Measurements from ENCODE around the gene KLF1. TPM values are rescaled to one million over a fixed set of nuclear protein-coding genes. Genes with fewer than 3 reads are reported as not detected.
A peak's percentile ranks its signal among the peaks of the same experiment; 100 is the strongest.

Gene KLF1
- total and polyA plus RNA-seq, 2 of the 13 experiments (the other 11 are each of a cell fraction or from before 2014, with no cell fraction given), result not detected

- TF ChIP-seq HNF1A (IDR thresholded peaks at IDR 0.05; ENCODE audit: low read depth) (no peak), HNF1A (CRISPR knock-in tag; IDR thresholded peaks at IDR 0.05; ENCODE audit: borderline replicate concordance) (no peak), YEATS4 (CRISPR knock-in tag; IDR thresholded peaks at IDR 0.05; ENCODE audit: borderline replicate concordance) (no peak), GTF2F1 (IDR thresholded peaks at IDR 0.05; ENCODE audit: low read length) (no peak), SIN3B (IDR thresholded peaks at IDR 0.05; ENCODE audit: low read length) (no peak), MYC (CRISPR knock-in tag; IDR thresholded peaks at IDR 0.05; ENCODE audit: borderline replicate concordance) (peak; percentile 50; the same call in 1 of the 2 replicates), REXO4 (CRISPR knock-in tag; IDR thresholded peaks at IDR 0.05; ENCODE audit: borderline replicate concordance) (no peak), MAFG (CRISPR knock-in tag; IDR thresholded peaks at IDR 0.05) (no peak), MAZ (IDR thresholded peaks at IDR 0.05; ENCODE audit: borderline replicate concordance, low read depth, low read length) (no peak), MAZ (CRISPR knock-in tag; IDR thresholded peaks at IDR 0.05; ENCODE audit: low read depth) (no peak), ZNF34 (CRISPR knock-in tag; IDR thresholded peaks at IDR 0.05; ENCODE audit: borderline replicate concordance) (no peak), KDM5A (IDR thresholded peaks at IDR 0.05; ENCODE audit: borderline replicate concordance, low read length) (no peak), ZNF512B (CRISPR knock-in tag; IDR thresholded peaks at IDR 0.05; ENCODE audit: borderline replicate concordance) (no peak), ZNF501 (CRISPR knock-in tag; IDR thresholded peaks at IDR 0.05) (peak; percentile 79), MBNL3 (CRISPR knock-in tag; conservative IDR thresholded peaks at IDR 0.05) (no peak), ZNF777 (CRISPR knock-in tag; IDR thresholded peaks at IDR 0.05) (peak; percentile 83), ZIK1 (CRISPR knock-in tag; IDR thresholded peaks at IDR 0.05; ENCODE audit: borderline replicate concordance, low read depth) (no peak), ONECUT2 (CRISPR knock-in tag; IDR thresholded peaks at IDR 0.05) (no peak), CBX2 (IDR thresholded peaks at IDR 0.05; ENCODE audit: low read depth, low read length) (no peak), CBX2 (CRISPR knock-in tag; IDR thresholded peaks at IDR 0.05; ENCODE audit: low read depth) (no peak), SMAD9 (CRISPR knock-in tag; IDR thresholded peaks at IDR 0.05) (no peak)
- TF ChIP-seq, protein P1, sequence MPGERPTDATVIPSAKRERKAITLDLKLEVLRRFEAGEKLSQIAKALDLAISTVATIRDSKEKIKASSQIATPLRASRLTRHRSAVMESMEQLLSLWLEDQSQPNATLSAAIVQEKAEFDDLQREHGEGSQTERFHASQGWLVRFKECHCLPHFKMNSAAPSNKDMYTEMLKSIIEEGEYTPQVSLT (CRISPR knock-in tag; IDR thresholded peaks at IDR 0.05; ENCODE audit: borderline replicate concordance, low read depth), result no peak
These were observed 1.9 kb downstream of the KLF1 start (continued) for GRCh38 chr19:12884926-12885748.
